OCI-LY7 (cell line): ENCODE measurements around the gene GCNT2. TPM values are rescaled to one million over a fixed set of nuclear protein-coding genes. Genes with fewer than 3 reads are reported as not detected.
"Not testable (repeated sequence)": the region's sequence is repeated elsewhere in the genome, so short reads cannot be mapped to it uniquely, and the experiment has no call there.

Experiments
- BruUV-seq: library from RNA; stranded (reverse); fragments of 400-500 nt; replicated peaks from 2 replicates; lab custom pipeline; 2021; lab: Mats Ljungman, UMichigan
- CTCF ChIA-PET: fragments of 300-600 bp; sonication (Branson Sonifier 250); formaldehyde crosslinking; loops from one replicate; lab custom pipeline; 2022; ENCODE audit warnings: antibody characterized with exemption; ENCODE audit not compliant: unreplicated experiment; lab: Charles Lee
- POLR2A ChIA-PET: fragments of 300-600 bp; sonication (Branson Sonifier 250); formaldehyde crosslinking; loops from one replicate; lab custom pipeline; 2022; ENCODE audit warnings: antibody characterized with exemption; lab: Charles Lee
- DNase-seq: peaks from one replicate; pipeline ENCODE4 v3.0.0-alpha.2; 2015; ENCODE audit warnings: low spot score
- H2AFZ ChIP-seq: fragments of 200-600 bp; sonication (generic), shearing (Covaris generic); 2 replicates; pipeline ENCODE4 v1.6.1; 2014; ENCODE audit warnings: mild to moderate bottlenecking, antibody characterized with exemption, low read length, moderate library complexity
- H3K27ac ChIP-seq: fragments of 200-600 bp; sonication (generic); 2 replicates; pipeline ENCODE4 v1.5.1; 2014; ENCODE audit warnings: mixed run types, low read depth, mild to moderate bottlenecking, moderate library complexity, low read length, inconsistent platforms; ENCODE audit not compliant: poor library complexity, severe bottlenecking
- H3K36me3 ChIP-seq: fragments of 200-600 bp; sonication (generic); 2 replicates; pipeline ENCODE4 v1.6.1; 2014; ENCODE audit warnings: mild to moderate bottlenecking, antibody characterized with exemption, low read length, moderate library complexity, mixed read lengths; ENCODE audit not compliant: insufficient read depth
- H3K4me1 ChIP-seq: fragments of 200-600 bp; sonication (generic); 2 replicates; pipeline ENCODE4 v1.5.1; 2014; ENCODE audit warnings: mild to moderate bottlenecking, low read length; ENCODE audit not compliant: insufficient read depth, poor library complexity, severe bottlenecking
- H3K4me2 ChIP-seq: fragments of 200-600 bp; sonication (generic); 2 replicates; pipeline ENCODE4 v1.6.1; 2014; ENCODE audit warnings: mild to moderate bottlenecking, low read length
- H3K4me3 ChIP-seq: fragments of 200-600 bp; sonication (generic); 2 replicates; pipeline ENCODE4 v1.5.1; 2014; ENCODE audit warnings: mild to moderate bottlenecking, low read depth, low read length; ENCODE audit not compliant: poor library complexity, severe bottlenecking
- H3K79me2 ChIP-seq: fragments of 200-600 bp; sonication (generic); 2 replicates; pipeline ENCODE4 v1.6.1; 2016; ENCODE audit warnings: low read depth, mild to moderate bottlenecking, low read length, moderate library complexity, mixed read lengths; ENCODE audit not compliant: insufficient read depth
- H3K9me2 ChIP-seq: fragments of 200-600 bp; sonication (generic); 2 replicates; pipeline ENCODE4 v1.6.1; 2016; ENCODE audit warnings: mild to moderate bottlenecking, low read length, mixed read lengths; ENCODE audit not compliant: insufficient read depth
- H3K9me3 ChIP-seq: fragments of 200-600 bp; sonication (generic); 2 replicates; pipeline ENCODE4 v1.6.1; 2014; ENCODE audit warnings: mild to moderate bottlenecking, mixed run types, low read length, mixed read lengths
- H4K20me1 ChIP-seq: fragments of 200-600 bp; sonication (generic); 2 replicates; pipeline ENCODE4 v1.6.1; 2014; ENCODE audit warnings: mild to moderate bottlenecking, antibody characterized with exemption, low read length, moderate library complexity, mixed read lengths; ENCODE audit not compliant: insufficient read depth
- CTCF ChIP-seq: fragments of 200-600 bp; sonication (generic); conservative IDR thresholded peaks from 2 replicates; pipeline ENCODE4 v1.5.1; 2014; ENCODE audit warnings: mild to moderate bottlenecking, antibody characterized with exemption, low read length, moderate library complexity, mixed read lengths
- EZH2phosphoT487 ChIP-seq: fragments of 200-600 bp; sonication (generic); IDR thresholded peaks from 2 replicates; pipeline ENCODE4 v1.6.1; 2018; ENCODE audit warnings: low read depth, borderline replicate concordance, mild to moderate bottlenecking, mixed run types, antibody characterized with exemption, low read length, moderate library complexity, mixed read lengths
- intact Hi-C: fragments of 100-400 bp; cut with micrococcal nuclease; formaldehyde crosslinking; loops from one replicate; pipeline ENCODE4 v1.10.0; 2022; ENCODE audit not compliant: unreplicated experiment
- total RNA-seq, 2 experiments: library from RNA; depleted of rRNA in 1 of 2; stranded (reverse); fragments of >200 nt in 1 of 2; shearing (Covaris generic) in 1 of 2; gene quantifications; 2 replicates each; pipeline ENCODE4 v1.2.3, GENCODE V29; 2014 to 2022

GCNT2 gene
- total RNA-seq, 2 experiments from 2014 or later = 17.4 to 25.2 TPM

- Histone ChIP-seq H4K20me1 (no peaks in the 10 kb centered on the region), H2AFZ (no peak overlapping the region), H3K9me3 (no peaks in the 10 kb centered on the region), H3K27ac (no peak overlapping the region), H3K9me2 (no peaks in the 10 kb centered on the region), H3K36me3 (no peaks in the 10 kb centered on the region), H3K4me3 (no peak overlapping the region), H3K4me1 (no peaks in the 10 kb centered on the region), H3K79me2 (no peaks in the 10 kb centered on the region), H3K4me2 (no peak overlapping the region)
- ChIA-PET CTCF (no interaction called here), POLR2A (interaction anchor here (0.6 to 1.4 kb wide), 4 partner anchors 20 to 132 kb away, joined by 3 to 4 read pairs (median 4); no protein-coding TSS in a partner anchor)
- intact Hi-C loops = no loop called here
- no peak for TF ChIP-seq EZH2phosphoT487
- TF ChIP-seq CTCF = no peak
- no peak for DNase-seq
- no TSS peak for BruUV-seq
Observed at GRCh38 chr6:10662742-10663141, 141.6 kb downstream of the GCNT2 start.

DNA sequence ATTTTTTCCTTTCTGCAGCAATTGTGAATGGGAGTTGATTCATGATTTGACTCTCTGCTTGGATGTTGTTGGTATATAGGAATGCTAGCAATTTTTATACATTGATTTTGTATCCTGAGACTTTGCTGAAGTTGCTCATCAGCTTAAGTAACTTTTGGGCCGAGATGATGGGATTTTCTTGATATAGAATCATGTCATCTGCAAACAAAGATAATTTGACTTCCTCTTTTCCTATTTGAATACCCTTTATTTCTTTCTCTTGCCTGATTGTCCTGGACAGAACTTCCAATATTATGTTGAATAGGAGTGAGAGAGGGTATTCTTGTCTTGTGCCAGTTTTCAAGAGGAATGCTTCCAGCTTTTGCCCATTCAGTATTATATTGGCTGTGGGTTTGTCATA lies 144.4 kb downstream of the GCNT2 start:
- H3K9me2 ChIP-seq, H3K4me2 ChIP-seq, H3K4me3 ChIP-seq, H3K9me3 ChIP-seq, H3K27ac ChIP-seq, DNase-seq, BruUV-seq, H2AFZ ChIP-seq, H3K36me3 ChIP-seq, intact Hi-C loops, H4K20me1 ChIP-seq, H3K79me2 ChIP-seq, H3K4me1 ChIP-seq: not testable (repeated sequence)
- ChIA-PET POLR2A (interaction anchor here (0.8 kb wide), 1 partner anchor 185 kb away, joined by 3 read pairs; no protein-coding TSS in a partner anchor), CTCF (interaction anchor here (0.7 kb wide), 1 partner anchor 155 kb away, joined by 4 read pairs; no protein-coding TSS in a partner anchor)

- intact Hi-C loops = no loop called here
- no TSS peak for BruUV-seq
- ChIA-PET POLR2A (interaction anchor here (1.1 kb wide), 1 partner anchor 28 kb away, joined by 3 read pairs; no protein-coding TSS in a partner anchor), CTCF (no interaction called here)
- Histone ChIP-seq H4K20me1 (no peaks in the 10 kb centered on the region), H3K79me2 (no peaks in the 10 kb centered on the region), H3K4me2 (no peak overlapping the region), H3K9me3 (no peaks in the 10 kb centered on the region), H3K27ac (no peak overlapping the region), H3K36me3 (no peaks in the 10 kb centered on the region), H2AFZ (no peak overlapping the region), H3K4me3 (no peak overlapping the region), H3K4me1 (no peaks in the 10 kb centered on the region), H3K9me2 (no peaks in the 10 kb centered on the region)
- no peak for DNase-seq
- TF ChIP-seq CTCF (no peak), EZH2phosphoT487 (no peak)
Observed at GRCh38 chr6:10668126-10668917, 147.2 kb downstream of the GCNT2 start.
